ENCODE measurements around the gene MARCHF10. TPM values are rescaled to one million over a fixed set of nuclear protein-coding genes. Genes with fewer than 3 reads are reported as not detected.
"Not testable (repeated sequence)": the region's sequence is repeated elsewhere in the genome, so short reads cannot be mapped to it uniquely, and the experiment has no call there.

MARCHF10 gene, protein sequence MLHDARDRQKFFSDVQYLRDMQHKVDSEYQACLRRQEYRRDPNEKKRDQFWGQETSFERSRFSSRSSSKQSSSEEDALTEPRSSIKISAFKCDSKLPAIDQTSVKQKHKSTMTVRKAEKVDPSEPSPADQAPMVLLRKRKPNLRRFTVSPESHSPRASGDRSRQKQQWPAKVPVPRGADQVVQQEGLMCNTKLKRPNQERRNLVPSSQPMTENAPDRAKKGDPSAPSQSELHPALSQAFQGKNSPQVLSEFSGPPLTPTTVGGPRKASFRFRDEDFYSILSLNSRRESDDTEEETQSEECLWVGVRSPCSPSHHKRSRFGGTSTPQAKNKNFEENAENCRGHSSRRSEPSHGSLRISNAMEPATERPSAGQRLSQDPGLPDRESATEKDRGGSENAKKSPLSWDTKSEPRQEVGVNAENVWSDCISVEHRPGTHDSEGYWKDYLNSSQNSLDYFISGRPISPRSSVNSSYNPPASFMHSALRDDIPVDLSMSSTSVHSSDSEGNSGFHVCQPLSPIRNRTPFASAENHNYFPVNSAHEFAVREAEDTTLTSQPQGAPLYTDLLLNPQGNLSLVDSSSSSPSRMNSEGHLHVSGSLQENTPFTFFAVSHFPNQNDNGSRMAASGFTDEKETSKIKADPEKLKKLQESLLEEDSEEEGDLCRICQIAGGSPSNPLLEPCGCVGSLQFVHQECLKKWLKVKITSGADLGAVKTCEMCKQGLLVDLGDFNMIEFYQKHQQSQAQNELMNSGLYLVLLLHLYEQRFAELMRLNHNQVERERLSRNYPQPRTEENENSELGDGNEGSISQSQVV
- total RNA-seq, result not detected

DNA sequence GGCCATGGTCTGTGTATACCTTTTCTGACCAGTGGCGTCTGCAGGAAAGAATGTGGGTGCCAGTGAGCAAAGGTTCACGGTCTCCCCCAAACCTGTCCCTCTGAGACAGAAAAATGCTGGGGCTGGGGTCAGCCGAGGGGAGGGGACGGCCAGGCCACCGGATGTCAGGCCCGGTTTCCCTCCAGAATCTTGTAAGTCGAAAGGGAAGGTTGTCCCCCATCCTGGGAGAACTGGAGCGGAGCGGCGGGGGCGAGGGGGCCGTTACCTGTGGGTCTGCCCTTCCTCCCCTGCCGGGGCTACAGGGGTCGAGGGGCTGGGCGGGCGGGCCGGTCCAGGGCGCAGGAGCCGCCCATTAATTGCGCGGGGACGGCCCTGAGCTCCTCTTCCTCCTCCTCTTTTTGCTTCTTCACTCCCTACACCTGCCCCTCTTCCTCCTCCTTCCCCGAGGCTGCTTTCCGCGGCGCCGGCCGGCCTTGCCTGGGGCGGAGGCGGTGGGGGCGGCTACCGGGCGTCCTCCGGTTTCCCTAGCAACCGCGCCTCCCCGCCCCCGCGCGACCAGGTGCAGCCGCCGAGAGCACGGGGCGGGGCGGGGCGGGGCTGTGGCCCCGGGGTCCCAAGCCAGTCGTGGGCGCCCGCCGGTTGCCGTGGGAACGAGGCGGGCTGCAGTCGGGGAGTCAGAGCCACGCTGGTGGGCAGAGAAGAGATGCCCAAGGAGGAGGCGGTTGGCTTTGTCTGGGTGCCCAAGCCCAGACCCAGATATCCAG is at the start of gene MARCHF10:
Gene MARCHF10 (minus strand): TSS at position 503 of the 764 bp plus-strand sequence. CDS start 6,579 bp downstream, outside the sequence.
- Mint-ChIP-seq H3K27me3 (peaks cover 40% of the 10 kb centered on the region), H3K4me3 (no peak within 1 kb of the TSS), H3K9me3 (ENCODE audit: low read depth) (no peaks in the 10 kb centered on the region), H3K4me1 (peaks cover 3% of the 10 kb centered on the region), H3K36me3 (ENCODE audit: low read depth) (no peaks in the 10 kb centered on the region), H3K27ac (no peak within 1 kb of the TSS)
- CTCF ChIA-PET, result no interaction called here
- POLR2A ChIA-PET, result no interaction called here
- ATAC-seq (no peak), DNase-seq (peak; percentile 47)
- intact Hi-C loops (cut with DNase I, micrococcal nuclease), result no loop called here

DNA sequence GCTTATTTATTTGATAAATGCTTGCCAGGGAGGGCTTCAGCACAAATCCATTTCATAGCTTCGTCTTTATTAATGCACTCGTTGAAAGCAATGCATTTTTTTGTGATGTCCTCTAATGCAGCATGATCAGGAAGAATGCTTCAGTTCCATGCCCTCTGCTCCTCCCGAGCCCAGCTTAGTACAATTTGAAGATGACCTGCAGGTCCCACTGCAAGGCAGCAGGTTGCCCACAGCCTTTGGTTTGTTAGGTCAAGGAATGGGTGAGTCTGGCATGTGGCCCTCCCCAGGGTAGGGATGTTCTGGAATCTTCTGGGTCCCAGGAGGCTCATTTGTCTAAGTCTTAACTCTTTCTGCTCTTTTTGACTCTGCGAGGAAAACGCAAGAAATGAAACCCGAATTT is 49.4 kb upstream of the MARCHF10 start:
- intact Hi-C loops (cut with DNase I, micrococcal nuclease), result no loop called here
- H3K4me1 Mint-ChIP-seq, result no peaks in the 10 kb centered on the region
- H3K27ac Mint-ChIP-seq, result no peak overlapping the region
- ChIA-PET CTCF (no interaction called here), POLR2A (no interaction called here)
- no peaks in the 10 kb centered on the region for H3K36me3 Mint-ChIP-seq (ENCODE audit: low read depth)
- H3K27me3 Mint-ChIP-seq, result peaks cover 5% of the 10 kb centered on the region
- H3K9me3 Mint-ChIP-seq (ENCODE audit: low read depth), result no peaks in the 10 kb centered on the region
- no peak for ATAC-seq
- H3K4me3 Mint-ChIP-seq, result no peak overlapping the region
- no peak for DNase-seq

DNA sequence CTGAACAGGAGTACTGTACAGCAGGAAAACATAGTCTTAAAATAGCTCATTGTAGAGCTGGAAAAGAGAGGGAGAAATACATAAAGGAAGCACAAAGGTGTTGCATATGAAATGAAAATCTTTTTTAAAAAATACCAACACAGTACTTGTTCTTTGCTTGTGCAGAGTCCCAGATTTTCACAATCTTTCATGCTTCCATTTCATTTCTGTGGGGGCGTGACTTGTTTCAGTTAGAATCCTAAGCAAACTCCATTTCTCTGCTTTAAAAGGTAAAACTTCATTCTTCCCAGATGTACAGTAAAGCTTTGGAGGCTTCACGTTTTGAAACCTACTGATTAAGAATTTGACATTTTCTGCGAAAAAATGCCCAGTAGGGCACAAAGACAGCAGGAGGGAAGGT is 48.5 kb upstream of the MARCHF10 start:
- H3K4me3 Mint-ChIP-seq, result no peak overlapping the region
- intact Hi-C loops (cut with DNase I, micrococcal nuclease), result no loop called here
- no peaks in the 10 kb centered on the region for H3K4me1 Mint-ChIP-seq
- DNase-seq, result no peak
- peaks cover 5% of the 10 kb centered on the region for H3K27me3 Mint-ChIP-seq
- no peak for ATAC-seq
- CTCF ChIA-PET, result interaction anchor here (0.6 kb wide), 1 partner anchor 1642 kb away, joined by 4 read pairs; no protein-coding TSS in a partner anchor
- no peaks in the 10 kb centered on the region for H3K36me3 Mint-ChIP-seq (ENCODE audit: low read depth)
- H3K27ac Mint-ChIP-seq, result no peak overlapping the region
- POLR2A ChIA-PET, result interaction anchor here (0.6 kb wide), 1 partner anchor 14 kb away, joined by 3 read pairs; no protein-coding TSS in a partner anchor
- no peaks in the 10 kb centered on the region for H3K9me3 Mint-ChIP-seq (ENCODE audit: low read depth)

DNA sequence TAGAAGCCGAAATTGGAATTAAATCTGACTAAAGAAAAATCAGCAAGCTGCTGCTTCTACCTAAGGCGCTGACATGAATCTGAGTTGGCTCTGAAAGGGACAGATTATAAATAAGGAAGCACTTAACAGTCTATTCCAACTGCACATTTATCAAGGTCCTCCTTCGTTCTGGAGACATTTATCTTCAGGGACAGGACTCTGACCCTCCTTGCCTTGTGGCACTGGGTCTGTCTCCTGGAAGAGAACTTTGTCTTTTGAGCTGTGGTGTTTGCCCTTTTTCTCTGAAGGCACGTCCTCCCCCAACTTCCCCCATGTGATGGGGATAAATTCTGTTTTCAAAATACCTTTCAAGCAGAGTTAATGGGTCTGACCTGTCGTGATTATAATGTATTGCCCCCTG is 47.0 kb upstream of the MARCHF10 start:
- no peak for DNase-seq
- ChIA-PET CTCF (interaction anchor here (1.4 kb wide), 1 partner anchor 552 kb away, joined by 5 read pairs; no protein-coding TSS in a partner anchor), POLR2A (interaction anchor here (0.6 kb wide), 1 partner anchor 103 kb away, joined by 3 read pairs; no protein-coding TSS in a partner anchor)
- H3K27me3 Mint-ChIP-seq, result peaks cover 8% of the 10 kb centered on the region
- no peaks in the 10 kb centered on the region for H3K9me3 Mint-ChIP-seq (ENCODE audit: low read depth)
- H3K36me3 Mint-ChIP-seq (ENCODE audit: low read depth), result no peaks in the 10 kb centered on the region
- intact Hi-C loops (cut with DNase I, micrococcal nuclease), result no loop called here
- no peak for ATAC-seq
- no peaks in the 10 kb centered on the region for H3K4me1 Mint-ChIP-seq
- no peak overlapping the region for H3K27ac Mint-ChIP-seq
- H3K4me3 Mint-ChIP-seq, result no peak overlapping the region

GRCh38 chr17:62854098-62854680 is 46.1 kb upstream of the MARCHF10 start:
- Mint-ChIP-seq H3K27ac (no peak overlapping the region), H3K9me3 (ENCODE audit: low read depth) (no peaks in the 10 kb centered on the region), H3K27me3 (peaks cover 8% of the 10 kb centered on the region), H3K36me3 (ENCODE audit: low read depth) (no peaks in the 10 kb centered on the region), H3K4me1 (no peaks in the 10 kb centered on the region), H3K4me3 (no peak overlapping the region)
- CTCF ChIA-PET, result interaction anchor here (0.7 to 1.4 kb wide), 2 partner anchors 553 to 1153 kb away, joined by 3 to 5 read pairs; no protein-coding TSS in a partner anchor
- POLR2A ChIA-PET, result no interaction called here
- no peak for DNase-seq
- no peak for ATAC-seq
- intact Hi-C loops (cut with DNase I, micrococcal nuclease), result no loop called here

DNA sequence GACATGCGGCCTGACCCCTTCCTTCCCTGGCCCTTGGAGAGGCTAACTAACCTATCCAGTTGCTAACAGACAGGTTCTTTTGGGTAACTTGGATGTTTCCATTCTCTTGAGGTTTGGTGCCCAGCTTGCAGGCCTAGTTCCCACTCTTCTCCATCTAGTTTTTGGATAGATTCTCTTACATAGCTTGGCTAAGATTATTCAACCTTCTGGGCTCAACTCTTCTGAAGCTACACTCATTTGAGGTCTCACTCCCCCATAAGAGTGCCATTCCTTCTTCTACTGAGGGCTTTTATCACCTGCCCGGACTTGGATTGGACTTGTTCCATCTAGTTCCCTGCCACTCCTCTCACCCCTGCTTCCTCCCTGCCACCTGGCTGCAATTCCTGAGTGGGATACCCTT is 44.1 kb upstream of the MARCHF10 start:
- Mint-ChIP-seq H3K36me3 (ENCODE audit: low read depth) (no peaks in the 10 kb centered on the region), H3K4me3 (no peak overlapping the region), H3K9me3 (ENCODE audit: low read depth) (no peaks in the 10 kb centered on the region), H3K27ac (no peak overlapping the region), H3K4me1 (no peaks in the 10 kb centered on the region), H3K27me3 (peaks cover 12% of the 10 kb centered on the region)
- ATAC-seq (no peak), DNase-seq (no peak)
- ChIA-PET POLR2A (no interaction called here), CTCF (no interaction called here)
- intact Hi-C loops (cut with DNase I, micrococcal nuclease), result no loop called here

DNA sequence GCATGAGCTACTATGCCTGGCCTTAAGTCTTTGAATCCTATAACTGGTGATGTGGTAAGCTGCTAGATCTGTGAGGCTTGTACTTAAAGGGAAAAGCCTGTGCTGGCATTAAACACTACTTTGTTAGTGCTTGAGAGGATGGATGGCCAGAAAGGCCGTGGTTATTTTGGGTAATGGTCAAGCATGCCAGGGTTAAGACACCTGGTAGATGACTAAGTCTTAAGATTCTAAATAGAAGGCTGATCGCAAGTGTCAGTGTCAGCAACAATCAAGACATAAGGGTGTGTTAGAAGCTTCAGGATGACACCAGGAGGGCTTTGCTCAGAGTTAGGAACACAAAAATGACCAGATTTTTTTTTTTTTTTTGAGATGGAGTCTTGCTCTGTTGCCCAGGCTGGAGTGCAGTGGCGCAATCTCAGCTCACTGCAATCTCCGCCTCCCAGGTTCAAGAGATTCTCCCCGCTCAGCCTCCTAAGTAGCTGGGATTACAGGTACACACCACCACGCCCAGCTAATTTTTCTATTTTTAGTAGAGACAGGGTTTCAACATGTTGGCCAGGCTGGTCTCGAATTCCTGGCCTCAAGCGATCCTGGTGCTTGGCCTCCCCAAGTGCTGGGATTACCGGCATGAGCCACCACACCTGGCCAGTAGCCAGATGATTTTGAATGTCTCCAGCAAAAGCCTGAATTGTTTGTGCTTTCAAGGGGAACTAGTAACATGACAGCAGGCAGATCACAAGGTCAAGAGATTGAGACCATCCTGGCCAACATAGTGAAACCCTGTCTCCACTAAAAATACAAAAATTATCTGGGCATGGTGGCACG is 41.7 kb upstream of the MARCHF10 start:
- POLR2A ChIA-PET; ATAC-seq; intact Hi-C loops (cut with DNase I, micrococcal nuclease): not testable (repeated sequence)

DNA sequence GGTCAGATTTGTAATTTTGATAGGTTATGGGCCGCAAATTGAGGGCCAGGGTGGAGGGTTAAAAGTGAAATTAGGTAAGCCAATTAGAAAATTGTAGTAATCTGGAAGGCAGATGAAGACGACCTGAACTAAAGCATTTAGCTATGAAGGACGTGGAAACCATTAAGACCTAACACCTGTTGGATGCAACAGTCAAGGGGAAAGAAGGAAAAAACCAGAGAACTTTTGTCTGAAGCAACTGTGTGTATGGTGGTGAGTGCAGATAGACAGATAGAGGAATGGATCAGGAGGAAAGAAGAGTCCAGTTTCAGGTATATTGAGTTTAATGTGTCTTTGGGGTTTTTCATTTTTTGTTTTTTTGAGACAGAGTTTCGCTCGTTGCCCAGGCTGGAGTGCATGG is 40.2 kb upstream of the MARCHF10 start:
- CTCF ChIA-PET, result no interaction called here
- no peak for ATAC-seq
- H3K36me3 Mint-ChIP-seq (ENCODE audit: low read depth), result no peaks in the 10 kb centered on the region

More for the DNA sequence above, 41.7 kb upstream of the MARCHF10 start:
- H3K27me3 Mint-ChIP-seq; H3K9me3 Mint-ChIP-seq (ENCODE audit: low read depth); H3K4me3 Mint-ChIP-seq; DNase-seq; H3K4me1 Mint-ChIP-seq; H3K36me3 Mint-ChIP-seq (ENCODE audit: low read depth); H3K27ac Mint-ChIP-seq: not testable (repeated sequence)
- CTCF ChIA-PET, result interaction anchor here (0.6 kb wide), 1 partner anchor 1544 kb away, joined by 5 read pairs; no protein-coding TSS in a partner anchor

GRCh38 chr17:62847426-62847825 is 39.3 kb upstream of the MARCHF10 start:
- Mint-ChIP-seq H3K9me3 (ENCODE audit: low read depth) (no peaks in the 10 kb centered on the region), H3K4me3 (no peak overlapping the region), H3K27me3 (peaks cover 14% of the 10 kb centered on the region), H3K27ac (no peak overlapping the region), H3K36me3 (ENCODE audit: low read depth) (no peaks in the 10 kb centered on the region), H3K4me1 (no peaks in the 10 kb centered on the region)
- ChIA-PET POLR2A (no interaction called here), CTCF (no interaction called here)
- ATAC-seq, result no peak
- intact Hi-C loops (cut with DNase I, micrococcal nuclease), result no loop called here
- DNase-seq, result no peak

More for the DNA sequence above, 40.2 kb upstream of the MARCHF10 start:
- H3K9me3 Mint-ChIP-seq (ENCODE audit: low read depth), result no peaks in the 10 kb centered on the region
- DNase-seq, result no peak
- intact Hi-C loops (cut with DNase I, micrococcal nuclease), result no loop called here
- H3K27me3 Mint-ChIP-seq, result peaks cover 10% of the 10 kb centered on the region
- no peak overlapping the region for H3K27ac Mint-ChIP-seq
- H3K4me3 Mint-ChIP-seq, result no peak overlapping the region
- H3K4me1 Mint-ChIP-seq, result no peaks in the 10 kb centered on the region
- POLR2A ChIA-PET, result no interaction called here

- H3K36me3 Mint-ChIP-seq (ENCODE audit: low read depth), result no peaks in the 10 kb centered on the region
- no peak overlapping the region for H3K27ac Mint-ChIP-seq
- no peaks in the 10 kb centered on the region for H3K4me1 Mint-ChIP-seq
- intact Hi-C loops (cut with DNase I, micrococcal nuclease), result no loop called here
- ChIA-PET CTCF (no interaction called here), POLR2A (no interaction called here)
- no peak overlapping the region for H3K4me3 Mint-ChIP-seq
- peaks cover 28% of the 10 kb centered on the region for H3K27me3 Mint-ChIP-seq
- H3K9me3 Mint-ChIP-seq (ENCODE audit: low read depth), result peaks cover 4% of the 10 kb centered on the region
- ATAC-seq (no peak), DNase-seq (no peak)
Observed at GRCh38 chr17:62840871-62841270, 32.8 kb upstream of the MARCHF10 start.

Measured in activated CD4-positive, alpha-beta T cell treated with anti-CD3 and anti-CD28 coated beads for 36 hours (primary cell).